GM21619 (cell line): Measurements from ENCODE around the gene FSCN2.

Source experiments
- ATAC-seq: cut with Tn5 transposase; IDR thresholded peaks from one replicate; pipeline ENCODE4 v1.9.1; 2021; ENCODE audit not compliant: unreplicated experiment

The FSCN2 gene

GRCh38 chr17:81527591-81528383 lies at the start of gene FSCN2:
TSS of gene FSCN2 (plus strand) at chr17:81528377. CDS start at chr17:81528532, 155 bp downstream.
- ATAC-seq = no peak

GRCh38 chr17:81479175-81480071 lies 48.8 kb upstream of the FSCN2 start:
- no peak for ATAC-seq

- no peak for ATAC-seq
Observed at GRCh38 chr17:81480140-81481072, 47.8 kb upstream of the FSCN2 start.

- no peak for ATAC-seq
Observed at GRCh38 chr17:81481073-81481799, 46.9 kb upstream of the FSCN2 start.

GRCh38 chr17:81481815-81482505 lies 46.2 kb upstream of the FSCN2 start:
- ATAC-seq = no peak

- no peak for ATAC-seq
Observed at GRCh38 chr17:81482673-81483072, 45.5 kb upstream of the FSCN2 start.

GRCh38 chr17:81483085-81483861 lies 44.9 kb upstream of the FSCN2 start:
- no peak for ATAC-seq

- no peak for ATAC-seq
Observed at GRCh38 chr17:81483862-81484194, 44.3 kb upstream of the FSCN2 start.

GRCh38 chr17:81484195-81484979 lies 43.8 kb upstream of the FSCN2 start:
- peak; percentile 63 for ATAC-seq

GRCh38 chr17:81486199-81486810 lies 41.9 kb upstream of the FSCN2 start:
- ATAC-seq = no peak

GRCh38 chr17:81487089-81487486 lies 41.1 kb upstream of the FSCN2 start:
- no peak for ATAC-seq

GRCh38 chr17:81487487-81488275 lies 40.5 kb upstream of the FSCN2 start:
- no peak for ATAC-seq

- ATAC-seq = no peak
Observed at GRCh38 chr17:81488276-81488860, 39.8 kb upstream of the FSCN2 start.

GRCh38 chr17:81489012-81489997 lies 38.9 kb upstream of the FSCN2 start:
- no peak for ATAC-seq
